Epithelial cell of esophagus (primary cell): Measurements from ENCODE around the gene COL2A1.

Experiments
- DNase-seq: peaks from one replicate; pipeline ENCODE4 v3.0.0; 2010; ENCODE audit warnings: low read depth
- H3K4me3 ChIP-seq: 2 replicates; pipeline ENCODE4 v1.5.1; 2011; ENCODE audit warnings: mild to moderate bottlenecking, low read length, control low read depth
- CTCF ChIP-seq: IDR thresholded peaks from 2 replicates; pipeline ENCODE4 v1.5.1; 2011; ENCODE audit warnings: low read depth, mild to moderate bottlenecking, low read length, control low read depth, inconsistent platforms; ENCODE audit not compliant: insufficient read depth; ENCODE audit errors: missing control alignments

The COL2A1 gene

GRCh38 chr12:47927346-47927745, 76.9 kb downstream of the COL2A1 start:
- DNase-seq, result no peak
- H3K4me3 ChIP-seq, result no peak overlapping the region
- TF ChIP-seq CTCF, result no peak
